HG03575 (cell line): ENCODE measurements around the gene NRG3.

Experiments used
- ATAC-seq: cut with Tn5 transposase; IDR thresholded peaks from one replicate; pipeline ENCODE4 v1.9.1; 2021; ENCODE audit not compliant: unreplicated experiment, insufficient number of reproducible peaks, low FRiP score; ENCODE audit errors: extremely low read depth

Gene NRG3

GRCh38 chr10:82874671-82875070, 999.7 kb downstream of the NRG3 start:
- ATAC-seq: no peak

GRCh38 chr10:82880776-82881290, 1005.8 kb downstream of the NRG3 start:
- ATAC-seq: no peak

GRCh38 chr10:82882722-82883121, 1007.7 kb downstream of the NRG3 start:
- no peak for ATAC-seq

- ATAC-seq: no peak
Measured at GRCh38 chr10:82883603-82884002, 1008.6 kb downstream of the NRG3 start.

GRCh38 chr10:82887488-82887887, 1012.5 kb downstream of the NRG3 start:
- ATAC-seq: no peak

GRCh38 chr10:82888809-82889455, 1013.9 kb downstream of the NRG3 start:
- ATAC-seq: no peak

GRCh38 chr10:82889728-82890127, 1014.7 kb downstream of the NRG3 start:
- no peak for ATAC-seq

- ATAC-seq: no peak
Measured at GRCh38 chr10:82890573-82890972, 1015.6 kb downstream of the NRG3 start.

GRCh38 chr10:82908096-82908495, 1033.1 kb downstream of the NRG3 start:
- no peak for ATAC-seq

GRCh38 chr10:82908751-82909150, 1033.8 kb downstream of the NRG3 start:
- ATAC-seq: no peak

- ATAC-seq: no peak
Measured at GRCh38 chr10:82910301-82910700, 1035.3 kb downstream of the NRG3 start.

- ATAC-seq: no peak
Measured at GRCh38 chr10:82914655-82915136, 1039.7 kb downstream of the NRG3 start.

GRCh38 chr10:82916941-82917340, 1041.9 kb downstream of the NRG3 start:
- ATAC-seq: no peak

- ATAC-seq: no peak
Measured at GRCh38 chr10:82918022-82918421, 1043.0 kb downstream of the NRG3 start.

GRCh38 chr10:82922046-82922445, 1047.1 kb downstream of the NRG3 start:
- ATAC-seq: no peak

GRCh38 chr10:82922755-82923154, 1047.8 kb downstream of the NRG3 start:
- no peak for ATAC-seq

- ATAC-seq: no peak
Measured at GRCh38 chr10:82924711-82925110, 1049.7 kb downstream of the NRG3 start.

GRCh38 chr10:82925547-82925946, 1050.6 kb downstream of the NRG3 start:
- ATAC-seq: no peak

- no peak for ATAC-seq
Measured at GRCh38 chr10:82932451-82932850, 1057.5 kb downstream of the NRG3 start.

- no peak for ATAC-seq
Measured at GRCh38 chr10:82934429-82934828, 1059.4 kb downstream of the NRG3 start.

- no peak for ATAC-seq
Measured at GRCh38 chr10:82934947-82935346, 1060.0 kb downstream of the NRG3 start.
